Neutrophil (primary cell): ENCODE data around the gene GIMAP8.

Experiments used
- H3K27ac ChIP-seq: fragments of 200-600 bp; sonication (generic); 2 replicates; pipeline ENCODE4 v1.5.1; 2016; ENCODE audit warnings: mild to moderate bottlenecking, moderate library complexity
- H3K27me3 ChIP-seq: fragments of 200-600 bp; sonication (generic); 2 replicates; pipeline ENCODE4 v1.6.0; 2016; ENCODE audit warnings: mild to moderate bottlenecking
- H3K36me3 ChIP-seq: fragments of 200-600 bp; sonication (generic); 2 replicates; pipeline ENCODE4 v1.5.1; 2017
- H3K4me1 ChIP-seq, 2 experiments: fragments of 200-600 bp in 1 of 2; sonication (generic) in 1 of 2; 1 replicate in 1 of 2; 2 replicates in 1 of 2; pipeline versions ENCODE4 v1.5.1 to v1.6.1; 2013 to 2016; ENCODE audit warnings: low read depth in 1 of 2, low read length in 1 of 2, mild to moderate bottlenecking in 1 of 2, moderate library complexity in 1 of 2; ENCODE audit not compliant: control insufficient read depth in 1 of 2, insufficient read depth in 1 of 2
- H3K4me3 ChIP-seq, 2 experiments: fragments of 200-600 bp in 1 of 2; sonication (generic) in 1 of 2; 1 replicate in 1 of 2; 2 replicates in 1 of 2; pipeline ENCODE4 v1.5.1; 2013 to 2016; ENCODE audit warnings: low read depth in 1 of 2, low read length in 1 of 2, mild to moderate bottlenecking in 1 of 2, moderate library complexity in 1 of 2
- H3K9me3 ChIP-seq: fragments of 200-600 bp; sonication (generic); 2 replicates; pipeline ENCODE4 v1.5.1; 2016
- CTCF ChIP-seq: fragments of 200-600 bp; sonication (generic); IDR thresholded peaks from 2 replicates; pipeline ENCODE4 v1.5.1; 2016; ENCODE audit warnings: antibody characterized with exemption

GIMAP8 gene

GRCh38 chr7:150458756-150459155, 8.3 kb downstream of the GIMAP8 start:
- peaks cover 11% of the 10 kb centered on the region for H3K9me3 ChIP-seq
- no peaks in the 10 kb centered on the region for H3K4me1 ChIP-seq
- no peak overlapping the region for H3K4me3 ChIP-seq
- TF ChIP-seq CTCF, result no peak
- no peak overlapping the region for H3K27ac ChIP-seq
- no peaks in the 10 kb centered on the region for H3K36me3 ChIP-seq
- H3K27me3 ChIP-seq, result no peaks in the 10 kb centered on the region

GRCh38 chr7:150461520-150461919, 11.1 kb downstream of the GIMAP8 start:
- no peaks in the 10 kb centered on the region for H3K36me3 ChIP-seq
- H3K27me3 ChIP-seq, result no peaks in the 10 kb centered on the region
- peaks cover 11% of the 10 kb centered on the region for H3K9me3 ChIP-seq
- no peak overlapping the region for H3K27ac ChIP-seq
- TF ChIP-seq CTCF, result no peak
- H3K4me1 ChIP-seq, result no peaks in the 10 kb centered on the region
- no peak overlapping the region for H3K4me3 ChIP-seq

- Histone ChIP-seq H3K36me3 (no peaks in the 10 kb centered on the region), H3K9me3 (peaks cover 11% of the 10 kb centered on the region), H3K27ac (no peak overlapping the region), H3K4me1 (no peaks in the 10 kb centered on the region), H3K27me3 (no peaks in the 10 kb centered on the region), H3K4me3 (no peak overlapping the region)
- no peak for TF ChIP-seq CTCF
Measured at GRCh38 chr7:150462413-150462812, 12.0 kb downstream of the GIMAP8 start.

GRCh38 chr7:150463461-150463860, 13.0 kb downstream of the GIMAP8 start:
- Histone ChIP-seq H3K9me3 (peaks cover 11% of the 10 kb centered on the region), H3K4me1 (no peaks in the 10 kb centered on the region), H3K27ac (no peak overlapping the region), H3K27me3 (no peaks in the 10 kb centered on the region), H3K36me3 (no peaks in the 10 kb centered on the region), H3K4me3 (no peak overlapping the region)
- no peak for TF ChIP-seq CTCF

GRCh38 chr7:150464962-150465361, 14.5 kb downstream of the GIMAP8 start:
- no peaks in the 10 kb centered on the region for H3K36me3 ChIP-seq
- H3K4me1 ChIP-seq, result no peaks in the 10 kb centered on the region
- H3K27ac ChIP-seq, result no peak overlapping the region
- H3K4me3 ChIP-seq, result no peak overlapping the region
- H3K9me3 ChIP-seq, result peaks cover 11% of the 10 kb centered on the region
- no peak for TF ChIP-seq CTCF
- H3K27me3 ChIP-seq, result no peaks in the 10 kb centered on the region

GRCh38 chr7:150465414-150465813, 15.0 kb downstream of the GIMAP8 start:
- no peaks in the 10 kb centered on the region for H3K36me3 ChIP-seq
- no peaks in the 10 kb centered on the region for H3K27me3 ChIP-seq
- H3K27ac ChIP-seq, result no peak overlapping the region
- no peaks in the 10 kb centered on the region for H3K4me1 ChIP-seq
- H3K4me3 ChIP-seq, result no peak overlapping the region
- H3K9me3 ChIP-seq, result peaks cover 11% of the 10 kb centered on the region
- TF ChIP-seq CTCF, result no peak
